Measurements from ENCODE around the gene APRT. TPM values are rescaled to one million over a fixed set of nuclear protein-coding genes. Genes with fewer than 3 reads are reported as not detected.

The APRT gene
- total and polyA plus RNA-seq, 10 of the 15 experiments (the other 5 are each of a cell fraction or from before 2014, with no cell fraction given) = 30.6 to 495 (median 166) TPM

DNA sequence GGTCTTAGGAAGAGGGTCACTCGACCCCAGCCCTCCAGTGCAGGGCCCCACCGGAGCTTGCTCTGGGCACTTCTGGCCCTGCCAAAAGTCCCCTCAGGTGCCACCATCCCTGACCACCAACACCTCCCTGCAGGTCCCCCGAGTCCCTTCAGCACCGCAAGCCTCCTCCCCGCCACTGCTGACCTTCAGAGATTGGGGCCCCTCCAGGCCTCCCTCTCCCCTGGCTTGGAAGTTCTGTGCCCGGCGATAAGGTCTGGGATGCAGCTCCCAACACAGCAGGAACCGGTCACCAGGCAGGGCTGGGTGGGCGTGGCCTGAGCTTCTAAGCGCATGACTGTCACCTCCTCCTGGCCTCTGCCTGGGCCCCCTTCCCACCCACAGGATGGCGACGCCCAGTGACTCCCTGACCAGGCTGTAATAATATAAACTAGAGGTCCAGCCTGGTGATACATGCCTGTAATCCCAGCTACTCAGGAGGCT is 37.9 kb downstream of the APRT start (continued):
- TF ChIP-seq, protein P1, sequence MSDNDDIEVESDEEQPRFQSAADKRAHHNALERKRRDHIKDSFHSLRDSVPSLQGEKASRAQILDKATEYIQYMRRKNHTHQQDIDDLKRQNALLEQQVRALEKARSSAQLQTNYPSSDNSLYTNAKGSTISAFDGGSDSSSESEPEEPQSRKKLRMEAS (IDR thresholded peaks at IDR 0.05; ENCODE audit: low read depth, low read length) = no peak
- TF ChIP-seq TCF3 (IDR thresholded peaks at IDR 0.05; ENCODE audit: borderline replicate concordance, insufficient read depth, low read depth, low read length) (no peak), CHD4 (IDR thresholded peaks at IDR 0.05) (no peak)

DNA sequence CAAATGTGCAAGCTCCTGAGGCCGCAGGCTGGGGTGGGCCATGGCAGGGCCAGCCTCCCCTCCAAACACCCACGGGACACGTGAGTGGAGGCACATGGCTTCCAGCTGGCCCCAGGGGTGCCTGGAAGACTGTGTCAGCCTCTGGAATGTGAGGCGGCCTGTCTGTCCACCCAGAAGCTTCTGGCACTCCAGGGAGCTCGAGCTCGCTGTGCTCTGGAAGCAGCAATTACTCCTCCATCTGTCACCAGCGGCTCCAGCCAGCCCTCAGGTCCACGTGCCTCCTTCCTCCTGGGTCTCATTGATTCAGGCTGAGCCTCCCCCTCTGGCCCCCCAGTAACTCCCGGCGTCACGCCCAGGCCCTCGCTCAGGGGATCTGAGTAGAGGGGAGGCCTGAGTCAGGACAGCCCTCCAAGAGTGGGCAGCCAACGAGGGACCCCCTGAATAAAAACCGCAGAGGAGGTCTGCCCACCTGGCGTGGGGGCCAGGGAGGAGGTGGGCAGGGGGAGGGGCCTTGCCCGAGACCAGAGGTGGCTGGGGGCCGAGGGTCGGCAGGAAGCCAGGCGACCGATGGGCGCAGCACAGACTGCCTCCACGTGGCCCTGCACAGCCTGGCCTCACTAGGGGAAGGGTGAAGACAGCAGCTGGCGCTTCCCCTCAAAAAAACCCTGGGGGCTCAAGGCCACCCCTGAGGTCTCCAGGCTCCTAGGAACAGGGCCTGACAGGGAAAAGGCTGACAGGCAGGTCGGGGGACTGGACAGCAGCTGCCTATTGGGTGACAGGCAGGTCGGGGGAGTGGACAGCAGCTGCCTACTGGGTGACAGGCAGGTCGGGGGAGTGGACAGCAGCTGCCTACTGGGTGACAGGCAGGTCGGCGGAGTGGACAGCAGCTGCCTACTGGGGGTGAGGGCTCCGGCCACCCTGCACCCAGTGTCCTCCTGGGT is 38.6 kb downstream of the APRT start:
- RAD21 ChIA-PET (ENCODE audit: unreplicated experiment) = no interaction called here
- Histone ChIP-seq H3K79me2 (ENCODE audit: control insufficient read depth, insufficient read depth, low read length) (peaks cover 60% of the 10 kb centered on the region), H3K27me3 (replicated peaks in 1 of 2; ENCODE audit: control insufficient read depth in 2 of 2, insufficient read depth in 2 of 2, low read length in 1 of 2) (no peaks in the 10 kb centered on the region), H3K4me2 (ENCODE audit: control insufficient read depth, insufficient read depth) (no peak overlapping the region), H4K20me1 (ENCODE audit: control insufficient read depth, insufficient read depth) (no peaks in the 10 kb centered on the region; the same call in 1 of the 2 replicates), H3K4me3 (no peak overlapping the region), H3K9me3 (replicated peaks; ENCODE audit: control insufficient read depth, insufficient read depth, low read length) (no peaks in the 10 kb centered on the region), H3K4me1 (ENCODE audit: control insufficient read depth, insufficient read depth, low read length) (peaks cover 18% of the 10 kb centered on the region), H3K36me3 (ENCODE audit: control insufficient read depth in 2 of 2, insufficient read depth in 2 of 2, low read length in 1 of 2) (peaks cover 0 to 6% of the 10 kb centered on the region in 2 experiments; a peak in 2 of 4 replicates), H3K27ac (ENCODE audit: control insufficient read depth, insufficient read depth) (no peak overlapping the region), H2AFZ (ENCODE audit: control insufficient read depth, low read depth, low read length) (no peak overlapping the region), H3K9ac (ENCODE audit: control insufficient read depth, insufficient read depth, low read length) (no peak overlapping the region)
- in situ Hi-C loops (cut with MboI) (no loop called here), intact Hi-C loops (cut with micrococcal nuclease; ENCODE audit: unreplicated experiment) (no loop called here)
- SMC1A ChIA-PET (ENCODE audit: uncharacterized antibody, unreplicated experiment) = no interaction called here
- ATAC-seq (no peak), DNase-seq (ENCODE audit: low read depth, low spot score) (no peak), FAIRE-seq (no peak)
- POLR2A ChIA-PET = interaction anchor here (0.7 kb wide), 1 partner anchor 22 kb away, joined by 6 read pairs; no protein-coding TSS in a partner anchor
- CTCF ChIA-PET = interaction anchor here (0.6 to 1.8 kb wide), 2 partner anchors 11 to 36 kb away, joined by 4 read pairs; no protein-coding TSS in a partner anchor
- 73% methylated on average over 29 of the region's 29 CpGs for WGBS (ENCODE audit: insufficient coverage, insufficient replicate concordance, low lambda C conversion rate, missing lambda C conversion rate)
- TF ChIP-seq HDAC6 (IDR thresholded peaks at IDR 0.05; ENCODE audit: unreplicated experiment) = no peak
- TF ChIP-seq WRNIP1 (IDR thresholded peaks at IDR 0.05; ENCODE audit: borderline replicate concordance, low read depth, low read length) = no peak
- no peak for TF ChIP-seq NFYA (IDR thresholded peaks at IDR 0.05; ENCODE audit: borderline replicate concordance, low read depth, low read length)
- no peak for TF ChIP-seq CHD2 (IDR thresholded peaks at IDR 0.05; ENCODE audit: borderline replicate concordance, low read depth, low read length)
- no peak for TF ChIP-seq HCFC1 (IDR thresholded peaks at IDR 0.05; ENCODE audit: low read length)
- TF ChIP-seq POLR2A (IDR thresholded peaks at IDR 0.05; ENCODE audit: low read depth, low read length) = peak; percentile 34; the same call in 1 of the 2 replicates
- TF ChIP-seq, protein P2, sequence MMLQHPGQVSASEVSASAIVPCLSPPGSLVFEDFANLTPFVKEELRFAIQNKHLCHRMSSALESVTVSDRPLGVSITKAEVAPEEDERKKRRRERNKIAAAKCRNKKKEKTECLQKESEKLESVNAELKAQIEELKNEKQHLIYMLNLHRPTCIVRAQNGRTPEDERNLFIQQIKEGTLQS (IDR thresholded peaks at IDR 0.05; ENCODE audit: borderline replicate concordance, extremely low read depth, low read depth, low read length) = no peak
- TF ChIP-seq, protein P3, sequence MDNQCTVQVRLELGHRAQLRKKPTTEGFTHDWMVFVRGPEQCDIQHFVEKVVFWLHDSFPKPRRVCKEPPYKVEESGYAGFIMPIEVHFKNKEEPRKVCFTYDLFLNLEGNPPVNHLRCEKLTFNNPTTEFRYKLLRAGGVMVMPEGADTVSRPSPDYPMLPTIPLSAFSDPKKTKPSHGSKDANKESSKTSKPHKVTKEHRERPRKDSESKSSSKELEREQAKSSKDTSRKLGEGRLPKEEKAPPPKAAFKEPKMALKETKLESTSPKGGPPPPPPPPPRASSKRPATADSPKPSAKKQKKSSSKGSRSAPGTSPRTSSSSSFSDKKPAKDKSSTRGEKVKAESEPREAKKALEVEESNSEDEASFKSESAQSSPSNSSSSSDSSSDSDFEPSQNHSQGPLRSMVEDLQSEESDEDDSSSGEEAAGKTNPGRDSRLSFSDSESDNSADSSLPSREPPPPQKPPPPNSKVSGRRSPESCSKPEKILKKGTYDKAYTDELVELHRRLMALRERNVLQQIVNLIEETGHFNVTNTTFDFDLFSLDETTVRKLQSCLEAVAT (IDR thresholded peaks at IDR 0.05) = no peak
- BruUV-seq (replicated peaks) = no TSS peak

All from GM12878 (cell line).